Skin epidermis (tissue), 12 donors: ENCODE measurements around the gene UNC50.
A peak's percentile ranks its signal among the peaks of the same experiment; 100 is the strongest.

Experiments
- H3K27ac ChIP-seq, 21 experiments: fragments of 200-600 bp; sonication (generic) in 11 of 21; one replicate each; pipeline ENCODE4 v1.5.0; 2020; ENCODE audit warnings: mild to moderate bottlenecking in 3 of 21, inconsistent platforms in 2 of 21, moderate library complexity in 2 of 21
- H3K4me3 ChIP-seq, 7 experiments: fragments of 200-600 bp; sonication (generic) in 2 of 7; one replicate each; pipeline ENCODE4 v1.5.0; 2020; ENCODE audit warnings: inconsistent platforms in 2 of 7, mild to moderate bottlenecking in 2 of 7, moderate library complexity in 1 of 7

Gene UNC50, protein sequence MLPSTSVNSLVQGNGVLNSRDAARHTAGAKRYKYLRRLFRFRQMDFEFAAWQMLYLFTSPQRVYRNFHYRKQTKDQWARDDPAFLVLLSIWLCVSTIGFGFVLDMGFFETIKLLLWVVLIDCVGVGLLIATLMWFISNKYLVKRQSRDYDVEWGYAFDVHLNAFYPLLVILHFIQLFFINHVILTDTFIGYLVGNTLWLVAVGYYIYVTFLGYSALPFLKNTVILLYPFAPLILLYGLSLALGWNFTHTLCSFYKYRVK

DNA sequence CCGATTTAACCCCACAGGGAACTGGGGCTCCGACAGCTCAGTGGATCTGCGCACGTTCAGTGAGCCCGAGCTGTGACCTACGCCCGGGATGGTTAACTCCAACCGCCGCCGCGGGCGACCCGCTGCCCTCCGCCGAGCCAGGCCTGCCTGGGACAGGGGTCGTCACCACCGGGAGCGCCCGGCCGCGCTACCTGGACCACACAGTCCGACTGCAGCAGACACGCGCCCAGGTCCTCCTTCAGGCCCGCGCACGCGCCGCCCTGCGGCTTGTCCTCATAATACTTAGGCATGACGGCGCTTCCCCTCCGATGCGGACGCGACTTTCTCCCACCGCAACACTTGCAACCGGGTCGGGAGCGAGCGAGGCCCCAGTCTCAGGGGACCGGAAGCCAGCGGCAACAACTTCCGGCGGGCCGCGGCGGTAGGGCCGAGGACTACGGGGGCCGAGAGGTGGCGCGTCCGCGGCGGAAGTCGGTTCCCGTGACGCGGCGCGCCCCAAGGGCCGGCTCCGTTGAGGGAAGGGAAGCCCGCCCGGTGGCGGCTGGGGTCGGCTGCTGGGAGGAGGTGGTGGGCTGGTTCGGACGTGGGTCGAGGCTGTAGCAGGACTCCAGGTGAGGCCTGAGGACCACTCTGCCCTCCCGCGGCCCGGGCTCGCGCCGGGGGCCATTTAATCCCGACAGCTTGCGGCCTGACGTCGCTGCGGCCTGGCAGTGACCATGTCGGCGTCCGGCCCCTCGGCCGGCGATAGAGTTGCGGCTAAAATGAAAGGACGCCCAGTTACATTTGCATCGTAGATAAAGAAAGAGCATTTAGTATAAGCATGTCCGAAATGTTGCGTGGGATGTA lies at the start of gene UNC50, which contains the start of gene COA5:
TSS of gene UNC50 (plus strand) at position 474 of the 846 bp plus-strand sequence. CDS start 1,171 bp downstream, outside the sequence.
TSS of gene COA5 (minus strand) at position 397 of the 846 bp plus-strand sequence. CDS start at position 290, 107 bp downstream.
- peak within 1 kb of the TSS; percentile 71 to 100 (median 92) for H3K4me3 ChIP-seq
- peak within 1 kb of the TSS; percentile 88 to 100 (median 96) for H3K27ac ChIP-seq

- Histone ChIP-seq H3K27ac (no peak overlapping the region), H3K4me3 (no peak overlapping the region)
Measured at GRCh38 chr2:98558852-98559530, 49.4 kb upstream of the UNC50 start.

- Histone ChIP-seq H3K27ac (no peak overlapping the region), H3K4me3 (no peak overlapping the region)
Measured at GRCh38 chr2:98559581-98559980, 48.8 kb upstream of the UNC50 start.

- Histone ChIP-seq H3K4me3 (no peak overlapping the region), H3K27ac (no peak overlapping the region)
Measured at GRCh38 chr2:98560256-98560771, 48.1 kb upstream of the UNC50 start.

DNA sequence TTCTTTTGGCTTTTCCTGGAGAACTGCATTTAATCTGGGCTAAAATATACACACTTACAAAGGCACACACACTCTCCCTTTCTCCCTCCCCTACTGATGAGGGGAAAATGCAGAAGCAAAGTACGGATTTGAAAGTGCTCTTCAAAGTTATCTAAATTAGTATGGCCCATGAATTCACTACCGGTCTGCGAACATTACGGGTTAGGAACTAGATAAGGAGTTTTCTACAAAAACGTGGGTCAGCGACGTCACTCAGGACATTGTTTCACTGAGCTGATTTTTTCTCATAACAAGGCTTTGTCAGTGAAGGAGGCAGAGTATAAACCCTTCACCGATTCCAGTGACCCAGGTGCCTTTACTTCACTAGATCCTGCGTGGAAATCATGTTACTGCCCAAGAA lies 47.4 kb upstream of the UNC50 start:
- H3K4me3 ChIP-seq: no peak overlapping the region
- H3K27ac ChIP-seq: no peak overlapping the region

DNA sequence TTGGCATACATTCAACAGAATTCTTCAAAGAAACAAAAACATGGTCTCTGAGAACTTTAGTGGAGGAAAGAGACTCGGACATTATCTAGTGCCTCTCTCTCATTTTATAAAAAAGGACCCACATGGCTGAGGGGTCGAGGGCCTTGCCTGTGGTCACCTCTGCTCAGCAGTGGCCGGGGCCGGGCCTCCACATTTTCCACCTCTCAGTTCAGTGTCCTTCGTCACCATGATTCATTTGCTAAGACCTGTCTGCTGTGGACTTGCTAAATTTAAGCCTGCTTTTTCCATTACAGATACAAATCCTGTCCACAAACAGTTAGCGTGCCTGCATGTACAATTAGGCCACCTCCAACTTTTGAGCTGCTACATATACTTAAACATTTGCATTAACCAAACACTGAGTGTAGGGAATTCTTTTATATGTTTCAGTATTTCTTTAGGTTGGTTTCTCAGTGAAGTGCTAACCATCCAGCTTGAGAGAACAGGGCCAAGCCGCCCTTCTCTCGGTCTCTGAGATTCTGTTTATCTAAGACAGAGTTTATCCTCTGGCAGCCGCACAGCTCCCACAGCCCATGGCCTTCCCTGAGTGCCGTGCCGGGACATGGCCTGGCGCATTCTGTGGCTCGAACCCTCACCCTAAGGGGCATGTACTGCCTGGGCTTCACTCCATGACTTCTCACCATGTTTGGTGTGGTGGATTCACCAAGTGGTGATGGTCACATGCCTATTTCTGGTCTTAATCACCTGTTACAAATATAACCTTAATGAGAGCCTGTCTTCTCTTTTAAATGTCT lies 46.3 kb upstream of the UNC50 start:
- Histone ChIP-seq H3K4me3 (no peak overlapping the region), H3K27ac (peak overlapping the region in 2 of 21 experiments; percentile 11 to 12)

DNA sequence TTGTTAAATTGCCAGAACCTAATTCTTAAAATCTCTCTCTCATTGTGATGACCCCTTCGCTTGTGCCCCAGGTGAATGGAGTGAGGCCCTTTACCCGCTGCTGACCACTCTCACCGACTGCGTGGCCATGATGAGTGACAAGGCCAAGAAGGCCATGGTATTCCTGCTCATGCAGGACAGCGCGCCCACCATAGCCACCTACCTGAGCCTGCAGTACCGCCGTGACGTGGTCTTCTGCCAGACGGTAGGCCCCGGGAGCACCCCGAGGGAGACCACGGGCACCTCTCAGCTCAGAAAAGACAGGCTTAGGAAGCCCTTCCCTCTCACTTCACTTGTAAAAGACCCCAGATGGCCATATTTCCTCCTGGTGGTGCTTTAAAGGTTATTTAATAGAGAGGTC lies 45.0 kb upstream of the UNC50 start:
- H3K27ac ChIP-seq: no peak overlapping the region

DNA sequence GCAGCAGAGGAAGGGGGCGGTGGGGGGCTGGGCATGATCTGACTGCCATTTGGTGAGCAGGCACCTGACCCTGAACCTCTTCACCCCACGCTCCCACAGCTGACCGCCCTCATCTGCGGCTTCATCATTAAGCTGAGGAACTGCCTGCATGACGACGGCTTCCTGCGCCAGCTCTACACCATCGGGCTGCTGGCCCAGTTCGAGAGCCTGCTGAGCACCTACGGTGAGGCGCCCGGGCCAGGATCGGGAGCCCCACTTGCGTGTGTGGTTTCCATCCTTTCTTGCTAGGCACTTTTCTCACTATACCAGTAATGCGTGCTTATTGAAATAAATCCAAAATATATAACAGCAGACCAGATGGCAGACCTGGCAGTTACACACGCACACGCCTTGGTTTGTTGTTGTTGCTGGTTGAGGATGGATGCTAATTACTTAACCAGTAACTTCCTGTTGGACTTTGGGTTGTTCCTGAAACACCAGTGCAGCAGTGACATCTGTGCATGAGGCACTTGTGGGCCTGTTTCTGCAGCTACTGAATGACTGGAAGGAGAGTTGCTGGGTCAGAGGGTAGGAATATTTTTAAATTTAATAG lies 43.8 kb upstream of the UNC50 start:
- no peak overlapping the region for H3K27ac ChIP-seq
- H3K4me3 ChIP-seq: no peak overlapping the region

More for the DNA sequence above, 45.0 kb upstream of the UNC50 start:
- H3K4me3 ChIP-seq: no peak overlapping the region

GRCh38 chr2:98565286-98565860 lies 43.0 kb upstream of the UNC50 start:
- H3K27ac ChIP-seq: no peak overlapping the region
- no peak overlapping the region for H3K4me3 ChIP-seq

- Histone ChIP-seq H3K4me3 (no peak overlapping the region), H3K27ac (no peak overlapping the region)
Measured at GRCh38 chr2:98565941-98566340, 42.4 kb upstream of the UNC50 start.

DNA sequence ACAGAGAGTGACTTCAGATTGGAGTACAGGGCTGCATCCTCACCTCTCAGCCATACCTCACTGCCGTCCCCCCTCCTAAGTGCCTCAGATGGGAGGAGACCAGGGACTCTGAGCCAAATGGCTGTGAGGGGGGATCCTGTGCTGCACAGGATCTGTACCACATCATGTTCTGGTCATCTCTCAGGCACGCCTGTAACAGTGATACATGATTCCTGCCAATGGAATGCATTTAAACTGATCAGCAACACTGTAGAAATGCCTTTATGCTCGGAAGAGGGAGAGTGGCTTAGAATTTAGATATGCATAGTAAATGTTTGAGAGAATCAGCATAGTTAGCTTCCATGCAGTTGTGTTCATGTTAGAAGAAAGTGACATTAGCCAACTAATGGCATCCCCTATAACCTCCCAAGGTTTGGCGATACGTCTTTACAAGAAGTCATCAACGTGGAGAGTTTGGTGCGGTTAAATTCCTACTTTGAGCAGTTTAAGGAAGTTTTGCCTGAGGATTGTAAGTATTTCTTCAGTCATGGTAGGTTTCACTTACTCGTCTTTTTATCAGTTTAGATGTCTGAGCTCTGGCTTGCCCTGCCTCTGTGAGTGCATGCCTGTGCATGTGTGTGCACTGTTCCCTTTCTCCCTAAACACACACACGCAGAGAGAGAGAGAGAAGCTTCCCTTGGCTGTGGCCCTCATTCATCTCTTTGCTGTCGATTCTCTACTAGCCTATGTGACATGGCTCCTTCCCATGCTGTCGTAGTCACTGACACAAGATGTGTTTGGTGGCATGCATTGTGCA lies 40.0 kb upstream of the UNC50 start:
- Histone ChIP-seq H3K27ac (no peak overlapping the region), H3K4me3 (no peak overlapping the region)

DNA sequence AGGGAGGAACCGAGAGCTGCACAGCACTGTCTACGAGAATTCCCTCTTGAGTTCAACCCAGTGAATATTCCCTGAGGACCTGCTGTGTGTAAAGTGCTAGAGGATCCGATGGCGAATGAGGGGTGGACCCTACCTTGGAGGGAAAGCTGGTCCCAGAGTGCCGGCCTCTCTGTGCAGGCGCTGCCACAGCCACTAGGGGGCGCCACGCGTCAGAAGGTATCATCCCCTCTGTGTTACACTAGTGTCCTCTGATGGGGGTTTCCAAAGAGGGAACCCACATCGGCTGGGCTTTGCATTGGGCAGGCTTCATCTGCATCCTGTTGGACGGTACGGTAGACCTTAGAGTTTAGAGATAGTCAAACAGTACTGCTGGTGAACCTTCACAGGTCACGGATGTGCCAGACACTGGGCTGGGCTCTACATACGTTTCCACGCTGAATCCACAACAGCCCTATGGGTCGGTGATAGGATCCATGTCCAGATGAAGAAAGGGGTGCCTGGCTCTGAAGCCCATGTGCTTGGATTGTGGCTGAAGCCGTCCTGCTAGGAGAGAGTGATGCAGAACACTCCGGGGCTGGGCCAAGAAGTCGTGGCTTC lies 39.1 kb upstream of the UNC50 start:
- no peak overlapping the region for H3K27ac ChIP-seq
- H3K4me3 ChIP-seq: no peak overlapping the region

GRCh38 chr2:98569915-98570314 lies 38.5 kb upstream of the UNC50 start:
- no peak overlapping the region for H3K4me3 ChIP-seq
- no peak overlapping the region for H3K27ac ChIP-seq

DNA sequence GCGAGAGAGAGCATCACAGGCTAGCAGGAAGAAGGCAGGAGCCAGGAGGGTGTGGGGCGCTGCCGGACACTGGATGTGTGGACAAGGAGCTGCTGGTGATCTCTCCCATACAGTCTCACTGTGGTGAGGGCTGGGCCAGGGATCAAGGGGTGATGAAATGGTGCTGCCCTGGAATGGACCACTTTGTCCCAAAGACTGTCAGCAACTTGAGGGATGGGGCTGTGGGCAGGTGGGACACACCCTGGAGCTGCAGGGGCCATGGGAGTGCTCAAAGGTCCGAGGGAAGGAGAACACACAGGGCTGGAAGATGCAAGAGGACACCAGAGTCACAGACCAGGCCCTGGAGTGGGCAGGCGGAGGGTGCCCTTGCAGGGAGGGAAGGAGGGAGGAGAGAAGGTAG lies 38.0 kb upstream of the UNC50 start:
- H3K4me3 ChIP-seq: no peak overlapping the region
- no peak overlapping the region for H3K27ac ChIP-seq

DNA sequence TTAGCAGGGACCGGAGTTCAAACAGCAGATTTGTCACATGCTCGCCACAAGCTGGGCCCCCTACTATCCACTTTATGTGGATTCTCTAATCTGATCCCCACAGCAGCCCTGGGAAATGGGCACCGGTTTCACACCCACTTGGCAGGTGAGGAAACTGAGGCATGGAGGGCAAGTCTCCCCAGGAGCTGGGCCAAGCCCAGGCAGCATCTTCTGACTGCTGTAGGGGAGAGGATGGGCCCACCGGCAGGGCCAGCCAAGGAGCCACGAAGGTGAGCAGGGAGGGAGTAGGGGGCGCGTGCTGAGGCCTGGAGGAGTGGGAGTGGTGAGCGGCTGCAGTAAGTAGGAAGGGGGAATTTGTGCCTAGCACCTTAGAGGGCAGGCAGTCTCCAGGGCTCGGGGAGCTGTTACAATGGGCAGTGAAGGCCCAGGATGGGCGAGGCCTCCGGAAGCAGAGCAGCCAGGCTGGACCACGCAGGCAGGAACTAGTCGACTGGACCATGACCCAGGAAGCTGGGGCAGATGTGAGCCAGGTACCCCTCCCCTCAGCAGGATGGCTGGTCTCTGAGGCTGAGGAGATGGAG lies 37.2 kb upstream of the UNC50 start:
- H3K27ac ChIP-seq: no peak overlapping the region
- no peak overlapping the region for H3K4me3 ChIP-seq

GRCh38 chr2:98571796-98572195 lies 36.6 kb upstream of the UNC50 start:
- no peak overlapping the region for H3K27ac ChIP-seq
- no peak overlapping the region for H3K4me3 ChIP-seq

- no peak overlapping the region for H3K27ac ChIP-seq
- H3K4me3 ChIP-seq: no peak overlapping the region
Measured at GRCh38 chr2:98572211-98572610, 36.2 kb upstream of the UNC50 start.
